ENCODE data around the gene PPP1R16B. TPM values are rescaled to one million over a fixed set of nuclear protein-coding genes. Genes with fewer than 3 reads are reported as not detected.

PPP1R16B gene
- total and polyA plus RNA-seq, 4 donors = 2.6 to 15.0 (median 7.1) TPM

GRCh38 chr20:38903335-38903734 lies 97.8 kb downstream of the PPP1R16B start:
- TF ChIP-seq CTCF (IDR thresholded peaks at IDR 0.05; ENCODE audit: control extremely low read depth, extremely low read depth) = no peak
- WGBS, 2 donors = 46 to 50% methylated on average over 5 of the region's 5 CpGs
- peaks cover 0 to 21% (median 0%) of the 10 kb centered on the region in 4 donors for H3K36me3 ChIP-seq (ENCODE audit: control insufficient read depth in 4 of 4, insufficient read depth in 4 of 4, low read length in 4 of 4)
- no peak overlapping the region for H3K4me3 ChIP-seq
- no peak overlapping the region for H3K9ac ChIP-seq (ENCODE audit: insufficient read depth in 1 of 2, low read length in 2 of 2)
- ATAC-seq (ENCODE audit: insufficient read depth, low FRiP score) (no peak), DNase-seq (no peak)
- peaks cover 0 to 6% (median 4%) of the 10 kb centered on the region in 4 donors for H3K9me3 ChIP-seq (ENCODE audit: control insufficient read depth in 4 of 4, insufficient read depth in 3 of 4, low read length in 3 of 4)
- peaks cover 0 to 3% (median 0%) of the 10 kb centered on the region in 3 donors for H3K27me3 ChIP-seq (ENCODE audit: control insufficient read depth in 3 of 3, insufficient read depth in 3 of 3, low read length in 2 of 3)
- no peak overlapping the region for H3K27ac ChIP-seq (ENCODE audit: low read depth in 1 of 2, low read length in 1 of 2)
- H3K4me1 ChIP-seq (ENCODE audit: control insufficient read depth in 5 of 5, insufficient read depth in 5 of 5, low read length in 5 of 5) = no peaks in the 10 kb centered on the region

- no peaks in the 10 kb centered on the region for H3K4me1 ChIP-seq (ENCODE audit: control insufficient read depth in 5 of 5, insufficient read depth in 5 of 5, low read length in 5 of 5)
- ATAC-seq (ENCODE audit: insufficient read depth, low FRiP score) (no peak), DNase-seq (no peak)
- peaks cover 0 to 3% (median 0%) of the 10 kb centered on the region in 3 donors for H3K27me3 ChIP-seq (ENCODE audit: control insufficient read depth in 3 of 3, insufficient read depth in 3 of 3, low read length in 2 of 3)
- 38 to 60% methylated on average over 1 of the region's 1 CpG for WGBS, 2 donors
- no peak overlapping the region for H3K4me3 ChIP-seq
- peaks cover 0 to 6% (median 4%) of the 10 kb centered on the region in 4 donors for H3K9me3 ChIP-seq (ENCODE audit: control insufficient read depth in 4 of 4, insufficient read depth in 3 of 4, low read length in 3 of 4)
- no peak for TF ChIP-seq CTCF (IDR thresholded peaks at IDR 0.05; ENCODE audit: control extremely low read depth, extremely low read depth)
- no peak overlapping the region for H3K27ac ChIP-seq (ENCODE audit: low read depth in 1 of 2, low read length in 1 of 2)
- no peak overlapping the region for H3K9ac ChIP-seq (ENCODE audit: insufficient read depth in 1 of 2, low read length in 2 of 2)
- peaks cover 0 to 22% (median 0%) of the 10 kb centered on the region in 4 donors for H3K36me3 ChIP-seq (ENCODE audit: control insufficient read depth in 4 of 4, insufficient read depth in 4 of 4, low read length in 4 of 4)
Measured at GRCh38 chr20:38905375-38905774, 99.9 kb downstream of the PPP1R16B start.

GRCh38 chr20:38907918-38908677 lies 102.6 kb downstream of the PPP1R16B start:
- Histone ChIP-seq H3K27ac (ENCODE audit: low read depth in 1 of 2, low read length in 1 of 2) (no peak overlapping the region), H3K9me3 (ENCODE audit: control insufficient read depth in 4 of 4, insufficient read depth in 3 of 4, low read length in 3 of 4) (peaks cover 0 to 6% (median 4%) of the 10 kb centered on the region in 4 donors), H3K4me1 (ENCODE audit: control insufficient read depth in 5 of 5, insufficient read depth in 5 of 5, low read length in 5 of 5) (no peaks in the 10 kb centered on the region), H3K27me3 (ENCODE audit: control insufficient read depth in 3 of 3, insufficient read depth in 3 of 3, low read length in 2 of 3) (peaks cover 0 to 3% (median 0%) of the 10 kb centered on the region in 3 donors), H3K4me3 (no peak overlapping the region), H3K36me3 (ENCODE audit: control insufficient read depth in 4 of 4, insufficient read depth in 4 of 4, low read length in 4 of 4) (peaks cover 0 to 19% (median 0%) of the 10 kb centered on the region in 4 donors), H3K9ac (ENCODE audit: insufficient read depth in 1 of 2, low read length in 2 of 2) (no peak overlapping the region)
- no peak for ATAC-seq (ENCODE audit: insufficient read depth, low FRiP score)
- WGBS, 2 donors = 89 to 93% methylated on average over 13 of the region's 13 CpGs
- no peak for DNase-seq
- TF ChIP-seq CTCF (IDR thresholded peaks at IDR 0.05; ENCODE audit: control extremely low read depth, extremely low read depth) = no peak

Measured in lung (tissue), 12 donors.